GM18909 (cell line): ENCODE data around the gene ABHD6.
A peak's percentile ranks its signal among the peaks of the same experiment; 100 is the strongest.
"Not testable (repeated sequence)": the region's sequence is repeated elsewhere in the genome, so short reads cannot be mapped to it uniquely, and the experiment has no call there.

Experiments
- ATAC-seq: cut with Tn5 transposase; IDR thresholded peaks from one replicate; pipeline ENCODE4 v1.9.1; 2021; ENCODE audit warnings: mild to moderate bottlenecking; ENCODE audit not compliant: unreplicated experiment, poor library complexity

ABHD6 gene

DNA sequence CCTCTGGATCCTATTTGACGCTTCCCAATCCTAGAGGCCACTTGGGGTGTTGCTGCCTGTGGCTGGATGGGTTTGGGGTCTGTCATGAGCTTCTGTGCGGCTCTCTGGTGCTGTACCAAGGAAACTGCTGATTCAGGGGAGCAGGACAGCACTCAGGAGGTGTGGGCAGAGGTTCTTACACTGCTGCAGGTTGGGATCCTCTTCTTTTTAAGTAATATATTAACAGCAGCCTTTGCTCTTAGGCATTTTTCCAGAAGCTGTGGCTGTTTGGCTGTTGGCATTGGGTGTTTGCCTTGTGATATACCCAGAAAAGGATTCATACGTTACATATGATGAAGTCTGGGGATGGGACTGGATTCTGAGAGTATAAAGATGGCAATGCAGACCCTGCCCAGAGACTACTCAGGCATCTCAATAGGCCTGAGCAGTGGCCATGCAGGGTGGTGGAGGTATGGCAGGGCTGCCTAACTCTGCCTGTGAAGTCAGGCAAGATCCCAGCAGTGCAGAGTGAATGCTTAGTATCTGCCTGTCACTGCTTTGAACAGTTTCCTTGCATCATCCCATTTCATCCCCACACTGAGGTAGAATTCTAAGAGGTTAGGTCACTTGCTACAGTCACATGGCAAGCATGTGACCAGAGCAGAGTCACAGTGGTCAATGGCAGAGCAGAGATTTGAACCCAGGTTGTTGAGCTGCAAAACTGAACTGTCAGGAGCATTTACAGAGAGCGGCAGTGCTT lies 3.9 kb downstream of the ABHD6 start:
- no peak for ATAC-seq

DNA sequence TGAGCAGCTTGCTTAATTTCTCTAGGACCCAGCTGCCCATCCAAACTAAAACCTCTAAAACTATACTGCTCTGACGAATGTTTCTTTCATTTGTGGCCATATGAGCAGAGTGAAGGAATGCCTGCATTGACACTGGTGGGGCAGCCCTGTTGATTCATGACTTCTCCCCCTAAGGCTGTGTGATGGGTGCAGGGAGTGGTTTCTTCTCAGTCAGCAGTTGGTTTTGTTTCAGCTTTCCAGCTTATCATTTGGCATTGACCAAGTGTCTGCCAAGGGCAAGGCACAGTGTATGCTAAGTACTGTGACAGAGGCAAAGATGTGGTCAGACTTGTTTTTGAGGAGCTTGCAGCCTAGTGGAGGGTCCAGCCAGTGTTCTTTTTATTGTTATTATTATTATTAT lies 4.7 kb downstream of the ABHD6 start:
- ATAC-seq = no peak

DNA sequence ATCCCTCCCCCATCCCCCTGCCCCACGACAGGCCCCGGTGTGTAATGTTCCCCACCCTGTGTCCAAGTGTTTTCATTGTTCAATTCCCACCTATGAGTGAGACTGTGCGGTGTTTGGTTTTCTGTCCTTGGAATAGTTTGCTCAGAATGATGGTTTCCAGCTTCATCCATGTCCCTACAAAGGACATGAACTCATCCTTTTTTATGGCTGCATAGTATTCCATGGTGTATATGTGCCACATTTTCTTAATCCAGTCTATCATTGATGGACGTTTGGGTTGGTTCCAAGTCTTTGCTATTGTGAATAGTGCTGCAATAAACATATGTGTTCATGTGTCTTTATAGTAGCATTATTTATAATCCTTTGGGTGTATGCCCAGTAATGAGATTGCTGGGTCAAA lies 5.3 kb downstream of the ABHD6 start:
- not testable (repeated sequence) for ATAC-seq

DNA sequence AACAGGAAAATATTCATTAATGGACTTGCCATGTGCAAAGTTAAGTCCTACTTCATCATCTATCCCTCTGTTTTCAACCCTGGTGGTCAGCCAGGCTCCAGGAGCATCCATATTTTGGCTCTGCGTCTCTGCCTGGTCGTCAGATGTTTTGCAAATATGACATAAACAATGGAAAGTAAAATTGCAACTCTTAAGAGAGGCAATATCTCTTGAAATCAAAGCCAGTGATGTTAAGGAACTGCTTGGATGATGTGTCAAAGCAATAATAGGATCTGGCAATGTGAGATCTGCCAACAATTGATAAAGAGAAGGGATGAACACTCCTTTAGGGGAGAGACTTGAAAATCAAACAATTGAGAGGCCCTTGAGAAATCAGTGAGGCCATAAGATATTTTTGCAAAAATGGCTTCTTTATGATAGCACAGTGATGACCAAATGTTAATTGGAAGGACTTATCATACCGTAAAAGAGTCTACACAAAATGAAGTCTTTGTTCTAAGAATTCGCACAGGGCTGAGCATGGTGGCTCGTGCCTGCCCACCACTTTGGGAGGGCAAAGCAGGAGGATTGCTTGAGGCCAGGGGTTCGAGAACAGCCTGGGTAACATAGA lies 6.5 kb downstream of the ABHD6 start:
- ATAC-seq = no peak

DNA sequence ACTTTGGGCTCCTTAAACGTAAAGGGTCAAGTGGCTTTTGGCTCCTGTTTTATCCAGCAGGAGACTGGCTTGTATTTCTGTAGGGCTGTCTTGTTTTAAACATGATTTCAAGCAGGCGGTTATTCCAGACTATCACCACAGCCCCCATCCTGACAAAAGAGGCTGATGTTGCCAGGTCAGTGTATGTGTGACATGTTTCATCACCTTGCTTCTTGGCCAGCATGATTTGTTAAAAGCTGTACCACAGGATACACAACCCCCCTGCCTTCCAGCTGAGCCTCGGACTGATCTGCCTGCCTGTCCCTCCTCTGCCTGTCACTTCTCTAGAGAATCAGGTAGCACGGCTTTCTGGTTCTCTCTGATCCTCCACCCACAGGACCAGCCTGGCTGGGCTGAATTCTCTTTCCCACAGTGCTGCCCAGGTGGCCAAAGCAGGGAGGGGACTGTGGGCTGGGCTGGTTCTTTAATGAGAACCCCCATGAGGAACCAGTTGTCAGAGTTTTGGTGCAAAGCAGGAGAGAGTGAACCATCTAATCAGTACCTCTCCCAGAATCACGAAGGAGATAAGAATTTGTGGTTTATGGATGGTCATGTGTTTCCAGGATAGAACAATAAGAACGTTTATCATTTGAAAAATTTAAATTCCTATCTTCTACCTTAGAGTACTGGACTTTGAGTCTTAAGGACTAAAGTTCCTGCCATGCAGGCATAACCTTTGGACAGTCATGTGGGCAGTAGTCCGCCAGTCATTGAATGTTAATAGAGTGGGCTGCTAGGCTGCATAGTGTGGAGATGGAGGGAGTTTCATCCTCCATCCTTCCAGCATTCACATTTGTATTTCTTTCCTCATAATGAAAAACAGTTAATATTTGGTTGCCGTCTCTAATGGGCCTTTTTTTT lies 8.8 kb downstream of the ABHD6 start:
- ATAC-seq = no peak

DNA sequence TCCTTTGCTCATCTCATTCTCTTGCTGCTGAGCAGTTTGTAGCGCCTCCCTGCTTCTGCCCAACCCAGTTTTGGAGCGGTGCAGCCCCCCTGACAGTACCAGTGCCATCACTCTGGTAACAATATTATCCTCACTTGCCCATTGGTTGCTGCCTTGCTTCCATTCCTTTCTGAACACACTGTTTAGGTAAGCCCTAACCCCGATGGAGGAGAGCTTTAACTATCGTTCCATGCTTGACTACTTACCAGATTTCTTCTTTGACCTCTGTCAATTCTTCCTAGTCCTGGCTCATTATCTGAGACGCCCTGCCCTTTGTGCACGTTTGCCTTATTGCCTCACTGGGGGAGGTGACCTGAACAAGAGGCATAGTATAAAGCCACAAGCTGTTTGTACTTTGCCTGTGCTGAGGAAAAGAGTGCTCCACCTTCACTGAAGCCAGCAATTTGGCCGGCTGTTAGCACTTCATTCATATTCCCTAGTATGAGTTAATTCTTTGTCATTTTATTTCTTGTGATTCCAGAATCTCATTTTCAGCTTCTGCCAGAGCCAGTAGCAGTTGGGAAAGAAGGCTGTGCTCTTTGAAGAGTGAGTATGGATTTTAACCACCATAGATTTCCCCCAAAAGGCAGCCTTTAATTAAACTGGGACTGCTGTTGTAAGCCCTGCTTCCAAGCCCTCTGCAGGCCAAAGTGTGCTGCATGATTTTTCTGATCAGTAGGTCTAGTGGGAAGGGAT lies 11.9 kb downstream of the ABHD6 start:
- ATAC-seq = no peak

DNA sequence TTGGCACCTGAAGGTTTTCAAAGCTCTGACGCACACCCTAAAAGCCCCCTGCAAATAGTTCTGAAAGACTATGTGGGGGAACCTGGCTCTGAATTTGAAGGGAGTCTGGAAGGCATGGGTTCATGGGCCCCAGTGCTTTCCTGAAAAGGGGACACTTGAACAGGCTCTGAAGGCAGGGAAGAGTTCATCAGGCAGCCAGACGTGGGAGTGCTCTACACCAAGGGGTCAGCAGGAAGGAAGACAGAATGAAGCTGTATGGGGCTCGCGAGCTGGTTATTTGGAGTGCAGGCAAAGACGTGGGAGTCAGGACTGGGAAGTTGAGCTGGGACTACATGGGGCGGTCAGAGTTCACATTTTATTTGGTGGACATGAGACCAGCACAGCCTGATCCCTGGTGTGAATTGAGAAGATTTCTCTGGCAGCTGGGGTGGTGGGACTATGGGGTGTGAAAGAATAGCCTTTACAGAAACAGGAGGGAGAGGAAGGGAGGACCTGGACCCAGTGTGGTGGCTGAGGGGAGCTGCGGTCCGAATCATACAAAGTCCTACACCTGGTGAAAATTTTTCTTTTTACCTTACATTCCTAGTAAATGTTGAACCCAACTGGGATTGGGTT lies 12.6 kb downstream of the ABHD6 start:
- ATAC-seq = no peak

DNA sequence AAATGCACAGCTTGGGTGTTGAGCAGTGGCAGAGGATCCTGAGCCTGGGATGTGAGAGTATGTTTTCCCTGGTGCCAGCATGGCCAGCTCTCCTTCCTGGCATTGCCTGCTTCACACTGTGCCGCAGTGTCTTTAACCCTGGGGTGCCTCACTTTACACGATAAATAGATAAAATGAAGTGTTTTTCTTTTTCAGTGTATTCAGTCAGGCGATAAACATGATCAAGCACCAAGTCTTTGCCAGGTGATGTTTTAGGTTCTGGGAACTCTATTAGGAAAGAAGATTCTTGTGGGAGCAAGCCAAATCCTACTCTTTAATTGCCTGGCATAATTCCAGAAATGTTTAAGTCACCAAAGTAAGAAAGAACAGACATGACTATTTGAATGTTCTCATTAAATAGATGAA lies 14.0 kb downstream of the ABHD6 start:
- ATAC-seq = no peak

DNA sequence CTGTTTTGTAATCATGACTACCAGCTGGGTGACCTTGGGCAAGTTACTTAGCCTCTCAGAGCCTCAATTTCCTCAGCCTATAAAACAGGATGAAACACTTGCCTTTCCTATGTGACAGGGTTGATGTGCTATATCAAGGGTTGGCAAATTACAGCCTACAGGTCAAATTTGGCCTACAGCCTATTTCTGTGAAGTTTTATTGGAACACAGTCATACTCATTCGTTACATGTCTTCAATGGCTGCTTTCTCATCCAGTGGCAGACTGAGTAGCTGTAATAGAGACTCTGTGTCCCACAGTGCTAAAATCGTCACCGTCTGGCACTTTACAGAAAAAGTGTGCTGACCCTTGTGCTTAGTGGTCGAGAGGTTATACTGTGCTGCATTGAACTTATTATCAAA lies 16.6 kb downstream of the ABHD6 start:
- ATAC-seq = no peak

DNA sequence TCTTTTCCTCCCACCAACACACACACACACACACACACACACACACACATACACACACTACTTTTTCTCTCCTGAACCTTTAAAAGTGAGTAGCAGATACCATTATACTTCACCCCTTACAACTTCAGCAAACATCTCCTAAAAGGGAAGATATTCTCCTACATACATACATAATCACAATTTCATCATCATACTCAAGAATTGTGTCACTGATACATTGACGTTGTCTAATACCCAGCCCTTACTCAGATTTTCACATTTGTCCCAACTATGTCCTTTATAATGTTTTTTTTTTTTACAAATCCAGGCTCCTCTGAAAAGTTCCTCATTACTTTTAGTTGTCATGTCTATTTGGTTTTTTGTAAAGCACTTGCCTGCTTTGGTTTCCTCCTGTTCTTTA lies 18.5 kb downstream of the ABHD6 start:
- ATAC-seq = no peak

DNA sequence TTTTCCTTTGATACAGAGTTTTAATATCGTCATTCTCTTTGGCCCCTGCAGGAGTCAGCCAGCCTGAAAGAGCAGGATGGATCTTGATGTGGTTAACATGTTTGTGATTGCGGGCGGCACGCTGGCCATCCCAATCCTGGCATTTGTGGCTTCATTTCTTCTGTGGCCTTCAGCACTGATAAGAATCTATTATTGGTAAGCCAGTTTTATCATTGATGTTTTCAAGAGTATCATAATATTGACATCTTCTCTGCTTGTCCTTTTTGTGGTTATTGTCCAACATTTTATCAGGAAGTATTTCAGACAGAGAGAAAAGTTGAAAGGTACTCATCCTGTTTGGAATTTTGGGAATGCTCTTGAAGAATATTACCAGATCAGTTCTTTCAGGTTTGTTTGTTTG lies 18.9 kb downstream of the ABHD6 start:
- ATAC-seq = no peak

DNA sequence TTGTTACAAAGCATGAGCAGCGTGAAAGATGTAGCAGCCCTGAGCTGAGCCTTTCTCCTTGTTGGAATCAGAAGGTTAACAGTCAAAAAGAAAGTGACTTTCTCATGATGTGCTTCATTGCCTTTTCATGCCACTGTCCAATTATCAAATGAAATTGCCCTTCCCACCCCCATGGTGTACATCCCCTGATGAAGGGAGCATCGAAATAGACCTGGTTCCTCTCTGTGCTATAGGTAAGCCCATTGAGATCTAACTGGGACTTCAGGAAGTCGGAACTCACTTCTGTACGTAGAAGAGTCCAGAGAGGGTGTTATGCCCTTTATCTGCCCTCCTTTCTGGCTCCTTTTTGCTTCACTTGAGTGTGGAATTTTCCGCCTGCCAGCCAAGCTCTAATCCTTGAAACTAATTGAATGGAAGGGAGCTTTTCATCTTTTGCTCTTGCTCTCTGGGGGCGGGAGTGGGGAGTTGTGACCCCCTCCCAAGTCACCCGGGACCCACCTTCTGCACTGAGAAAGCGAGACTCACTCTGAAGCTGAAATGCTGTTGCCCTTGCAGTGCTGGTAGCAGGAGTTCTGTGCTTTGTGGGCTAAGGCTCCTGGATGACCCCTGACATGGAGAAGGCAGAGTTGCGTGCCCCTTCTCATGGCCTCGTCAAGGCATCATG lies 20.9 kb downstream of the ABHD6 start:
- ATAC-seq = no peak

DNA sequence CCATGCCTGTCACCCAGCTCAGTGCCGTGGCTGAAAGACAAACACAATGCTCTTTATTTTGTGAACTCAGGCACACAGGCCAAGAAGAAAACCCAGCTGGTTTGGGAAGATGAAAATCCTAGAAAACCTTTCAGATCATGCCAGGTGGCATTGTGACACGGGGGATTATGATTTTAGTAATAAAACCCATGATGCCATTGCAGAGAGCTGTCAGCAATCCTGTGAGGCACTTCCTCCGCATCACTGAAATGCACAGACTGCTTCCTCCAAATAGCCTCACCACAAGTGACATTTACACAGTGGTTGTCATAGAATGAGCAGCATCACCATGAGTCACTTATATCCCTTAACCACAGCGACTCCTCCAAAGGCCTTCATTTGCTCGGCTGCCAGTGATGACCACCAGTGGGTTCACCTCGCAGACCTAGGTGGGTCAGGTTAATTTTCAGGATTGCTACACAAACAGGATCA lies 22.7 kb downstream of the ABHD6 start:
- ATAC-seq = no peak

DNA sequence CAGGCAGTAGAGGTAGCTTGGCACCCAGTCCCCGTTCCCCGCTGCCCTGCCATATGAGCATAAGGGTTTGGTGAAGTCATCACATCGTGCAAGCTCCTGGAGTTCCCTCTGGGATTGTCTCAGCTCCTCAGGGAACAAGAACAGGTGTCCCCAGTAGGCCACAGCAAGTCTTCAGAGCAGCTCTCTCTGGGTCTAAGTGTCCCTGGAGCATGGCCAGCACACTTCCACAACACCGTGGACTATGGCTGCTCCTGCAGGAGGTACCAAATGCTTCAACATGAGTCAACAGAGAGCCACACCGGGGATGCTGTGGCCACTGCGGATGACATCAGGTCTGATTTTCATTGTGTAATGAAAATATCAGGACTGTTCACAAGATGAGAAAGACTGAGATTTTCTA lies 23.1 kb downstream of the ABHD6 start:
- ATAC-seq = no peak

DNA sequence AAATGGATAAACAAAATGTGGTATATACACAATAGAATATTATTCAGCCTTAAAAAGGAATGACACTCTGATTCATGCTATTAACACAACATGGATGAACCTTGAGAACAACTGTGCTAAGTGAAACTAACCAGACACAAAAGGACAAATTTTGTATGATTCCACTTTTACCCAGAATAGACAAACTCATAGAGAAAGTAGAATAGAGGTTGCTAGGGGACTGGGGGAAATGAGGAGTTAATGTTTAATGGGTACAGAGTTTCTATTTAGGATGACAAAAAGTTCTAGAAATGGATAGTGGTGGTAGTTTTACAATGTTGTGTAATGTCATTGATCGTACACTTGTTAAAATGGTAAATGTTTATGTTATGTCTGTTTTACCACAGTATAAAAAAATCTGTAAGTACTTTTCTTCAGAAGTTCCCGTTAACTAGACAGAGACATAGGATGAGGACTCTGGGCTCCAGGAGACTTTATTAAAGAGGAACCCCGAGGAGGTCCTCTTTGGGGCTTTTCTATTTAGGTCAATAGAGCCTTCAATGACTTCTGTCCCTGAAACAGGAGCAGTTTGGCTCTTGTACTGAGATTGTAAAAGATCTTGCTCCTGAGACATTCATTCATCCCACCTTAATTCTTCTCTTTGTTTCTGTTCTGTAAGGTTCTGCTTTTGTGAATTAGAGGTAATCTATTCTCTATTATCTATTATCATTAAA lies 24.5 kb downstream of the ABHD6 start:
- ATAC-seq = peak; percentile 85

DNA sequence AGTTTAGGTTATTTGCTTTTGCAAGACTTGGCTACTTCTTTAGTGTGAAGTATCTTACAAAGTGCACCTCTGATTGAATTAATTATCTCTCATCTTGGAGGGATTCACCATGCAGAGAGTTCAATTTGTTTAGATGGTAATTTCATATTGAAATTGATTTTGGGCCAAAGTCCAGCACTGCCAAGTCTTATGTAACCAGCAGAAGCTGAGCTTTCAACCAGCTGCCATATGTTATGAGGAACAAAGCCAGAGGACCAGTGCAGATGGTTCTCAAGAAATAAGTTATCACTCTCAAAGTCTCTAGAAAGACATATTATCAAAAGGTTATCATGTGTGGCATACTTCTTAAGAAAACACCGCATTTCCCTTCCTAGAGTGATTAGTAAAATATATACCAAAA lies 29.0 kb downstream of the ABHD6 start:
- ATAC-seq = no peak

DNA sequence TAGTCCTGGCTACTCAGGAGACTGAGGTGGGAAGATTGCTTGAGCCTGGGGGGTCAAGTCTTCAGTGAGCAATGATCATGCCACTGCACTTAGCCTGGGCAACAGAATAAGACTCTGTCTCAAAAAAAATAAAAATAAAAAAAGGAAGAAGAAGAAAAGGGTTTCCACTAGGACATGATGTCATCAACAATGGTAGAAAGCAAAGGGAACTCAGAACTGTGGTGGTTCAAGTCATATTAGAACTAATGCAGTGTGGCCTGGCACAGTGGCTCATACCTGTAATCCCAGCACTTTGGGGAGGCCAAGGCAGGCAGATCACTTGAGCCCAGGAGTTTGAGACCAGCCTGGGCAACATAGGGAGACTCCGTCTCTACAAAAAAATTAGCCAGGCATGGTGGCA lies 30.0 kb downstream of the ABHD6 start:
- ATAC-seq = not testable (repeated sequence)

DNA sequence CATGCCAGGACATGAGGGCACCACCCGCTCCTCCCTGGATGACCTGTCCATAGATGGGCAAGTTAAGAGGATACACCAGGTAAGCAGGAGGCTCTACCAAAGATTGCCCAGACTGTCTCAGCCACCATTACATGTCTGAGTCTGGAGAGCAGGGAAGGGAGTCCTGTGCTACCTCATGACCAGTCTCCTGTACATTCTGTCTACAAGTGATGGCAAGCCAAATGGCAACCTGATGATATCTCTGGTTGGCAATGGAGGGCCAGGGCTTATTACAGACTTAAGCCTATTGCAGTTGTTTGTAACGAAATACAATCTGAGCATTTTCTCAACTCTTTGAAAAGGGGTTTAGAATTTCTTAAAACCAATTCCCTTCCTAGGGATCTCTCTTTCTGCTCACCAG lies 31.8 kb downstream of the ABHD6 start:
- no peak for ATAC-seq

DNA sequence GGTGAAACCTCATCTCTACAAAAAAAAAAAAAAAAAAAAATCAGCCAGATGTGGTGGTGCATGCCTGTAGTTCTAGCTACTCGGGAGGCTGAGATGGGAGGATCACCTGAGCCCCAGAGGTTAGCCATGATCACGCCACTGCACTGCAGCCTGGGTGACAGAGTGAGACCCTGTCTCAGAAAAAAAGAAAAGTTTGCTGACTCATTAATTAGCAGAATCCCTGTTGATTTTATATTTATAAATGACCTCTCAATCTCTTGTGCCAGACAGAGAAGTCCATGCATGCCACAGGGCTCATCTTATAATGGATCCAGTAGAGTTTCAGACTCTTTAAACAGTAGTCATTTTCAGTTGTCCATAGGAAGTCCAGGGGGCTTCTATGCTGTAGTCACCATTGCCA lies 32.9 kb downstream of the ABHD6 start:
- ATAC-seq = no peak
